GM12892 (cell line): ENCODE measurements around the gene LAG3.

Experiments used
- POLR2A ChIP-seq: IDR thresholded peaks from 2 replicates; pipeline ENCODE4 v1.6.1; 2011; ENCODE audit warnings: low read depth, low read length, control low read depth
- TAF1 ChIP-seq: IDR thresholded peaks from 2 replicates; pipeline ENCODE4 v1.6.1; 2011; ENCODE audit warnings: low read depth, mild to moderate bottlenecking, control low read depth, low read length, borderline replicate concordance

DNA sequence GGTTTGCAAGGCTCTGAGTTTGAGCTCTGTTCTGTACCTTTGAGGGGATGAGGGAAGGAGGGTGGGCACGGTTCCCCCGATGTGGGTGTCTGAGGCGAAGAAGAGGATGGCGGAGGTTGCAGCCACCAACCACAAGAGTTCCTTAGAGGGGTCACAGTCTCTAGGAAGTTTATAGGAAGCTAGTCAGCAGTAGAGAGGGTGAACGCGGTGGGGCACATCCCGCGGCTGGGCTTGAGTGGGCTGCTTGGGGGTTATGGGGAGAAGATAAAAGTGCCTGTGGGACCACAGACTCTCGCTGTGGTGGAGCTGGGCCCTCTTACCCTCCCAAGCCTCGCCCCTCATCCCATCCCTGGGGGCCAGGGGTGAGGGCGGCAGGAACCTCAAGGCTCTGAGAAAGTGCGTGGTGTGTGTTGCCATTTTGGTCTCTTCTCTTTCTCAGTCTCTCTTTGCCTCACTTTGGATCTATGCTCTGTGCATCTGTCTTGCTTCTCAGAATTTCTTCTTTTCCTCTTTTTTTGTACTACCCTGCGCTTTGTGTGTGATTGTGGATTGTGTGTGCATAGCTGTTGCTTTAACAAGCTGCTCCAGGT, 19.7 kb downstream of the LAG3 start:
- TF ChIP-seq TAF1 = no peak
- TF ChIP-seq POLR2A = no peak
